Measurements from ENCODE around the gene C3orf70.

The C3orf70 gene

DNA sequence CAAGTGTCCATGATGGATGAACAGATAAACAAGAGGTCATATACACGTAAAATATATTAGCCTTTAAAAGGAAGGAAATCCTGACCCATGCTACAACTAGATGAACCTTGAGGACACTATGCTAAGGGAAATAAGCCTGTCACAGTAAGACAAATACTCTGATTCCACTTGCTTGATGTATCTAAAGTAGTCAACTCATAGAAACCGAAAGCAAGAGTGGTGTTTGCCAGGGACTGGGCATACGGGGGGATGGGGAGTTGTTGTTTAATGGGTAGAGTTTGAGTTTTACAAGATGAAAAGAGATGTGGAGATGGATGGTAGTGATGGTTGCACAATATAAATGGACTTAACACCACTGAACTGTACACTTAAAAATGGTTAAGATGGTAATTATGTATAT, 65.4 kb downstream of the C3orf70 start:
- DNase-seq (ENCODE audit: low read depth in 2 of 2, low spot score in 1 of 2) = no peak

DNA sequence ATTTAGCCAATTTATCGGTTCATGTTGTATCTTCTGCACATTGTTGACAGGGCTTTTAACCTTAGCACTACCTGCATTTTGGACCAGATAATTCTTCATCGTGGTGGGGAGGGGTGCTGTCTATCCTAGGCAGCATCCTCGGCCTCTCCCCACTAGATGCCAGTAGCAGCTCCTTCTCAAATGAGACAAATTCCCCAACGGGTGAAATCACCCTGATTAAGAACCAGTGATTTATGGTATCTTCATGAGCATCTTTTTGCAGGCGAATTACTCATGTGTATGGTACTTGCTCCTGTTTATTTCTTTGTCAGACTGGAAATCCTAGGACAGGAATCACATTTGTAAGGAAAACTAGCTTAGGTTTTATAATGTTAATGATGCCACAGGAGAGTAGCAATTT, 68.0 kb downstream of the C3orf70 start:
- DNase-seq (ENCODE audit: low read depth in 2 of 2, low spot score in 1 of 2) = no peak

DNA sequence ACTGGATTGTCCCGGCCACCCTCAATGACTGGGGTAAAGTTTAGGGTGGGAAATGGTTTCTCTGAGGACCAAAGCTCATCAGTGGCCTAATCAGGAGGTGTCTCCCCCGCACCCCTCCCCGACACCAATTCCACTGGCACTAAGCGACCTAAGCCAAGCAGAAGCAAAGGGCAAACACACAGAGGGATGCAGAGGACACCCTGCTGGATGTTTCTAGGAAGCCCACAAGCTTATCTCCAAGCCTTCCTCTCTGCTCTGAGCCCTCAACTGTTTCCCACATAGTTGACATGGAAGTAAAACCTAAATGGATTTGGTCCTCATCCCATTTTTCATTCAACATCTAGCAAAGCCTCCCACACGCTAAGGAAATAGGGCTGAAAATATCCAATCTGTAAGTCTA, 68.5 kb downstream of the C3orf70 start:
- DNase-seq (ENCODE audit: low read depth in 2 of 2, low spot score in 1 of 2) = no peak

DNA sequence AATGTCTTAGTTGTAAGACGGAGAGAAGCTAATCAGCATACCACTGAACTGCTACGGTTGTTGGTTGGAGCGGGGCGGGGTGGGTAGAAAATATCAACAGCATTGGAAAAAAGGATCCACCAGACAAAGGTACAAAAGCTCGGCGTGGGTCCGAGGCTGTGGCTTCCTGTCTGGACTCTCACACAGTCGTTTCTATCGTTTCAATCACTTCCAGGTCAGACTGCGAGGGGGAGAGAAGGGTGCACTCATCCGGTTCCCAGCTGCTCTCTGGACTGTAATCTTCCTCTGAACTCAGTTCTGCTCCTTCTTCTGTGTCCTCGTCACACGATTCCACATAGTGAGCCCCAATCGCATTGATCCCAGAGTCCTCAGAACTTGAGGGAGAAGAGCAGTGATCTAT, 70.0 kb downstream of the C3orf70 start:
- DNase-seq (ENCODE audit: low read depth in 2 of 2, low spot score in 1 of 2) = no peak

DNA sequence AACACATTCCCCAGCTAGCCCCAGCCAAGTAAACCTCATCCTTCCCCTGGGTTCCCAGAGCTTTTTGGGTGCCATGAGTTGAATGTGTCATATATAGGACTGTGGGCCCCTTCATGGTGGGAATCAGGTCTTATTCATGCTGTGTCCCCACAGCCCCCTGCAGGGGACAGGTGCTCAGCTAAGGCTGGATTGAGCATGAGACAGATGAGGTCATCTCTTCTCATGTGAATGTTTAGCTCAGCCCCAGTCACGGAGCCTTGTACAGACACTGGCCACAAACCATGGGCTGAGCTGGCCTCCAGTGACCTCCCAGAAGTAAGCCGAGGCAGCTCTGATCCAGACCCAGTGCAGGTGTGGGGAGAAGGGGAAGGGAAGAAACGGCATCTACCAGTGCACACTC, 70.7 kb downstream of the C3orf70 start:
- no peak for DNase-seq (ENCODE audit: low read depth in 2 of 2, low spot score in 1 of 2)

DNA sequence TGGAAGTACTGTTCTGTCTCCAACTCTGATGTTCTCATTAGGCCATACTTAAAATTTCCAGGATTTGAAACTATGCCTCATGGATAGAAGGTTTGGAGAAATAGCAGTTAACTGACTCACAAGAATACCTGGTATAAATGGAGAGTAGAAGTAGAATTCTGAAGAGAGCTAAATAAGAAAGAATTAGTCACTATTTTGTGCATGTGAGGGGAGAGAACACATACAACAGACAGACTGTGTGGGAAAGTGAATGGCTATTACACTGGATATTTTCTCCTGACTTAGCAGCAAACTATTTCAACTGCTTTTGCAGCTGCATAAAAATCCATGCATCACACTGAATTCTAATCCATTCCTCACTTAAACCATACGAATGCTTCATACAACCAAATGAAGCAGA, 71.3 kb downstream of the C3orf70 start:
- DNase-seq (ENCODE audit: low read depth in 2 of 2, low spot score in 1 of 2) = no peak

DNA sequence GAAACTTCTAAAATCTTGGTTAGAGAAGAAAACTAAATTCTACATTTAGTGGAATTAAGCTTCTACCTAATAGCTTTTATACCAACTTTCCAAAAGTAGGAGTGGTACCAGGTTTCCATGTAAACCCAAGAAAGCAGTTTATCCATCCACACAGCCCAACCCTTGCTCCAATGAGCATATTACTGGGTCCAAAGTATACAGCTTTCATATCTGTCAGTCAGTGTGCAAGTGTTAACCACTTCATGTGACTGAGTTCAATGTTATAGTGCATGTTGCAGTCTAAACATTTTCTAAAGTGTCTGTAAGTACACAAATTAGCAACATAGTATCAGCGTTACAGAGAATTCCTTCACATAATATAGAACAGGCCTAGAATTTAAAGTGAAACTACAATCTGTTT, 73.2 kb downstream of the C3orf70 start:
- no peak for DNase-seq (ENCODE audit: low read depth in 2 of 2, low spot score in 1 of 2)

DNA sequence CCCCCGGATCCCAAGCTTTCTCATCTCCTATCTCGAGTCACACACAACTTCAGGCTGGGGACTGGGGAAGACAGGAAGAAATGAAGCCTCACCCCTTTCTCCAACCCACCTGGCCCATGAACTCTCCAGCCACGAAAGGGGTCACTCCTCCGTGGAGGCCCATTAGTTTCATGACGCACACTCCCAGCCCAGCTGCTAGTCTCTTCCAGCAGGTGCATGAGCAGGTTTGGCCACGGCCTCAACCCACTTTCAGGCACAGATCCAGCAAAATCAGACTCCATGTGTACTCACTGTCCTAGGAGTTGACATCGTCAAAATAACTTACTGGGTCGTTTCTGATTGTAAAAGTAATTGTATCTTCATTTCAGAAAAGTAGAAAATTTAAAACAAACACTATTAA, 76.6 kb downstream of the C3orf70 start:
- DNase-seq (ENCODE audit: low read depth in 2 of 2, low spot score in 1 of 2) = no peak

DNA sequence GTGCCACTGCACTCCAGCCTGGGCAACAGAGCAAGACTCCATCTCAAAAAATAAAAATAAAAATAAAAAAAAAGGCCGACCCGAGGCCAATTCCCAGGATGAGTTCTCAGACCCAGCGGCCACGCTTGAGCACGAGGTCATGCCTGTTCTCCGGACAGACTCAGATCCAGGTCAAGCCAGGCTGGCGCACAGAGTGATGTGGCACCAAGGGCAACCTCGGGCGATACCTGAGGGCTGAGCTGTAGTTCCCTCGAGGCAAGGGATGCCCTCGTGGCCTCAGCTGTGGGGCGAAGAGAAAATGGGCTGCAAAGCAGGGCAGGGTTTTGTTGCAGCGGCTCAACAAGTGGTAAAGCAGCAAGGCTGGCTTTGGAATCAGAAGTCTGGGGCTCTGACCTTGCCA, 77.3 kb downstream of the C3orf70 start:
- no peak for DNase-seq (ENCODE audit: low read depth in 2 of 2, low spot score in 1 of 2)

DNA sequence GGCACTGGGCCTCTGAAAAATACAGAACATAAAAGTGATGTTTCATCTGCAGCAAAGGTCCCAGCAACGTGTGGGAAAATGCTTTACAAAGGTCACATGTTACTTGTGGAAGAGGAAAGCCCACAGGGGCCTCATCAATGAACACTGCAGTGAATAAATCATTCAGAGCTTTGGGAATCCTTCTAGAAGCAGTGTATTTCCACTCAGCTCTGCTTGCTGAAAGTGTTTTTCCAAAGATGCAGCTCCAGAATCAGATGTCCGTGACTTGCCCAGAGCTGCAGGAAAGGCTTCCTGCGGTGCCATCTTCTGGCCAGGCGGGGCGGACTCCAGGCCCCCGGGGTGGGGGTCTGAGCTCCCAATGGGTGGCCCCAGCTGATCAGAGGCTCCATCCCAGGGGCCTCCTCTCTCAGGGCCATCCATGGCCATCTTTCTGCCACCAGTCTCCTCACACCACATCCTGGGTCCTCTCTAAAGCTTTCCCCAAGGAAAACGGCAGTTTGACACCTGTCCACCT, 81.5 kb downstream of the C3orf70 start:
- DNase-seq (ENCODE audit: low read depth in 2 of 2, low spot score in 1 of 2) = no peak

DNA sequence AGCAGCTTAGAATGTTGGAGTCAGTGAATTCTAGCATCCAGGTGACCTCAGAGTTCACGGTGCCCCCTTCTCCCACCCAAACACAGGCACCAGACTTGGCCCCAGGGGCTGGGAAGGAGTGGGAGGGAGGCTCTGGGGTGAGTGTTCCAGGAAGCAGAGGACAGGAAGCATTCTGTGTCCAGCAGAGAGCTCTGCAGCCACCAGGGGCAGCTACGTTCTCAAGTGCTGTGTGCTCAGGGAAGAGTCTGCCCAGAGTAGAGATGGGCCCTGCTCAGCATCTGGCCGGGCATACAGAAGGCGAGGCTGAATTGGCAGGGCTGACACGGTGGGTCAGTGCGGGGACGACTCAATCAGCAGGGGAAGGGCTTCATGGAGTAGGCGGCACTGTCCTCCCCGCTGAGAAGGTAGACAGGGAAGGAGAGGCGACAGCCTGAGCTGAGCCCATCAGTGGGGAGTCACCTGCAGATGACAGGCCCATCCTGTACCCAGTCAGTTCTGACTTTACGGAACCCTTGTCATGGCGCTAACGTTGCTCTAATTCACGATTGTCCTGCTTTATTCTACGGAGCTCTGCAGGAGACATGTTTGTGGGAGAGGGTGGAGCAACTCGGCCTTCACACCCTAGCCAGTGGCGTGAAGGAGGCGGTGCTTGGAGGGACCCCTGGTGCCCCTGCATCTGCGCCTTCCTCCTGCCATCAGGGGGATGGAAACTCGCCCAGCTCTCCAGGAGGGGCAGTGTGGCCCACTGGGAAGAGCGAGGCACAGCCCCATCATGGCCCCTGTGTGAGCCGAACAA, 82.2 kb downstream of the C3orf70 start:
- no peak for DNase-seq (ENCODE audit: low read depth in 2 of 2, low spot score in 1 of 2)

DNA sequence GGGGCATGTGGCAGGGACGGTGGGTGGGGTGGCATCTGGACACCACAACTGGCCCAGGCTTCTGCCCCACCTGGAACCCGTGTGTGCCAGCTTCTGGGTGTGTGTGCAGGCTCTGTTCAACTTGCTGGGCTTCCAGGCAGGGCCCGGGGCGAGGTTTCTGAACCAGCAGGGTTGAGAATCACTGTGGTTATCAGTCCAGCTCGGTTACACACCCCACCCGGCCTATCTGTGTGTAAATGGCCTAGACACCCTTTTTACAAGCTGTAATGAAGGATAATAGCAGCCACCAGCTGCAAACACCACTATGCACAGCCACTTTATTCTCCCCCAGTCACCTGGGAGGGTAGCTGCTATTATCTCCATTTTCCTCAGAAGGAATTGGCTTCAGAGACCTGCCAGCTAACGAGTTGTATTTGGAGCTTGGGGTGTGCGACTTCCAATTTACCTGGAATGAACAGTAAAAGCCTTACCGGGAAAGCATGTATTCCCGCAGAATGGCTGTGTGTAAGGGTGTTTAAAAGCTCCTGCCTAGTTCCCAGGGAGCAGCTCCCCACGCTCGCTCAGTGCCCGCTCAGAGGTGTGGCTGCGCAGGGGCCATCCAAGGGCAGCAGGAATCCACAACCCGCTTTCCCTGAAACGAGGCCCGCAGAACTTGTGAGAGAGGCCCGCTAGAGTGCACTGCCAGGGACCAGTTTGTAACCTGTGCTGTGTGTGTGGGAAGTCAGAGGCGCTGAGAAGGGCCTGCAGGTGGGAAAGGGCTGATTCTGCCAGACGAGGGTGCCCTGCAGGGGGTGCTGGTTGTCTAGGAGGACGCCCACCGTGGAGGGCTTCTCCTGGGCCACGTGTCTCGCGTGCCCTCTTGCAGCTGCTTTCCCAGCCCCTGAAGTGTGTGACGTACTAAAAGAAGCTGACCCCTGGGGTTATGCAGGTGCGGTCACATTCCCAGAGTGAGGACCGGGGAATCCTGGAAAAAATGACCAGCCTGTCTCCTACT, 83.5 kb downstream of the C3orf70 start:
- no peak for DNase-seq (ENCODE audit: low read depth in 2 of 2, low spot score in 1 of 2)

DNA sequence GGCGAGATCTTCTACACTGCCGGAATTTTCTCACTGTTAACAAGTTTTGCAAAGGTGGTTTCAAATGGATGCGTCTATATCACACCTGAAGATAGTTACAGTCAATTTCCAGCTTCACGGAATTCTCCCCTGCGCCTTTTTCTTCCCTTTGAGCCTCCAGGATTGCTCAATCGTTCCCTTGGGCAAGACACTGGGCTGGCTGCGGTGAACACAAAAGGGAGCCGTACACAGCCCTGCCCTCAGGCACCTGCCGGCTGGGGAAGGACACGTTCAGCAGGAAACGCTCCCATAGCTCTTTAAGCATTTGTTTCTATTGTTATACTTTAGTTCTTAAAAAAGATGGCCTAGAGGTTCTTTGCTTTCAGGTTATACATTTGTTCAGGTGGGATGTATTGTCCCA, 85.7 kb downstream of the C3orf70 start:
- no peak for DNase-seq (ENCODE audit: low read depth in 2 of 2, low spot score in 1 of 2)

DNA sequence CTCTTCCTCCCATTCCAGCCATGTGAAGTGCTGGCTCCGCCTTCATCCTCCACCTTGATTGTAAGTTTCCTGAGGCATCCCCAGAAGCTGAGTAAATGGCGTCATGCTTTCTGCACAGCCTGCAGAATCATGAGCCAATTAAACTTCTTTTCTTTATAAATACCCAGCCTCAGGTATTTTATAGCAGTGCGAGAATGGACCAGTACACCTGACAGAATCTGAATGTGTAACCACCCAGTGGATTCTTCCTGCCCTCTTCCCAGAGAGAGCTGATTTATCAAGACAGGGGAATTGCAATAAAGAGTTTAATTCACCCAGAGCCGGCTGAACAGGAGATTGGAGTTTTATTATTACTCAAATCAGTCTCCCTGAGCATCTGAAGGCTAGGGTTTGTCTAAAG, 86.6 kb downstream of the C3orf70 start:
- DNase-seq (ENCODE audit: low read depth in 2 of 2, low spot score in 1 of 2) = no peak

DNA sequence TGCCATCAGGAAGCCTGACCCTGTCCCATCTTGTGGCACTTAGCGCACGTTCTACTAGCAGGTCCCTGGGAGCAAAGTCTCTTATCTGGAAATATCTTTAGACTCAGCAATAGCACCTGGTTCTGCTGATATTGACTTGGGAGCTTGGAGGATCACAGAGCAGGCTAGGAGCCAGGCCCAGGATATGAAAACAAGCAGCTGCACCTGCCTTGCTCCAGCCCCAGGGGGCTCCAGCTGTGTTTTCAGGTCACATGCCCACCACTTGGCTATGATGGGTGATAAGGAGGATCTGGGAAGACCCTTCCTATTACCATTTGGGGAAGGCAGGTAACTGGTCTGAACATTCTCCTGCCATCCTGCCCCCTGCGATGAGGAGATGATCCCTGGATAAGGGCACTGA, 87.8 kb downstream of the C3orf70 start:
- DNase-seq (ENCODE audit: low read depth in 2 of 2, low spot score in 1 of 2) = no peak

DNA sequence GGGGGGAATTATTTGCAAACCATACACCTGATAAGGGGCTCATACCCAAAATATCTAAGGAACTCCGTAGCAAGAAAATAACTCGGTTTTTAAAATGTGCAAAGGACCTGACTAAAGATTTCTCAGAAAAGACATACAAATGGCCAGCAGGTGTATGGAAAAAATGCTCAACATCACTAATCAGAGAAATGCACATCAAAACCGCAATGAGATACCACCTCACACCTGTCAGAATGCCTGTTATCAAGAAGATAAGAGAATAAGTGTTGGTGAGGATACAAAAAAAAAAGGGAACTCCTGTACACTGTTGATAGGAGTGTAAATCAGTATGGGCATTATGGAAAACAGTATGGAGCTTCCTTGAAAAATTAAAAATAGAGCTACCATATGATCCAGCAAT, 89.4 kb downstream of the C3orf70 start:
- no peak for DNase-seq (ENCODE audit: low read depth in 2 of 2, low spot score in 1 of 2)

DNA sequence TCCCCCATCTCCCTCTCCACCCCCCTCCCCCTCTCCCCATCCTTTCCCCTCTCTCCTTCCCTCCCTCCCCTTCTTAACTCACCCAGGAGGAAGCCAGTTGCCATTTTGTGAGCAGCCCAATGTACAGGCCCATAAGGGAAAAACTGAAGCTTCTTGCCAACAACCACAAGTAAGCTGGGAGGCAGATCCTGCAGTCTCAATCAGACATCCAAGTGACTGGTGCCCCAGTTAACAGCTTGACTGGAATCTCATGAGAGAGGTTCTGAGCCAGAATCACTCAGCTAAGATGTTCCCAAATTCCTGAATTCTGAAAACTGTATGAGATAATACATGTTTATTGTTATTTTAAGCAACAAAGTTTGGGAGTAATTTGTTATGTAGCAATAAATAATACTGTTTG, 90.7 kb downstream of the C3orf70 start:
- DNase-seq (ENCODE audit: low read depth in 2 of 2, low spot score in 1 of 2) = no peak

DNA sequence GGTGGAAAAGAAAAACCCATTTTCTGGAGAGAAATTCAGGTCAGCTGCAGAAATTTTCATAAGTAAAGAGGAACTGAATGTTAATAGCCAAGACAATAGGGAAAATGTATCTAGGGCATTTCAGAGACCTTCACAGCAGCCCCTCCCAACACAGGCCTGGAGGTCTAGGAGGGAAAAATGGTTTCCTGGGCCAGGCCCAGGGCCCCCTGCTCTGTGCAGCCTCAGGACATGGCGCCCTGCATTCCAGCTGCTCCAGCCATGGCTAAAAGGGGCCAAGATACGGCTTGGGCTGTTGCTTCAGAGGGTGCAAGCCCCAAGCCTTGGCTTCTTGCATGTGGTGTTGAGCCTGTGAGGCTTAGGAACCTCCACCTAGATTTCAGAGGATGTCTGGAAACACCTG, 92.2 kb downstream of the C3orf70 start:
- no peak for DNase-seq (ENCODE audit: low read depth in 2 of 2, low spot score in 1 of 2)

DNA sequence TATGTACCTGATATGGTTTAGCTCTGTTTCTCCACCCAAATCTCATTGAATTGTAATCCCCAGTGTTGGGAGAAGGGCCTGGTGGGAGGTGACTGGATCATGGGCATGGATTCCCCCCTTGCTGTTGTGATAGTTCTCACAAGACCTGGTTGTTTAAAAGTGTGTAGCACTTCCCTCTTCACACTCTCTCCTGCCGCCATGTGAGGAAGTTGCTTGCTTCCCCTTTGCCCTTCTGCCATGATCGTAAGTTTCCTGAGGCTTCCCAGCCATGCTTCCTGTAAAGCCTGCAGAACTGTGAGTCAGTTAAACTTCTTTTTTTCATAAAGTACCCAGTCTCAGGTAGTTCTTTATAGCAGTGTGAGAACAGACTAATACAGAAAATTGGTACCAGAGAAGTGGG, 93.1 kb downstream of the C3orf70 start:
- no peak for DNase-seq (ENCODE audit: low read depth in 2 of 2, low spot score in 1 of 2)

DNA sequence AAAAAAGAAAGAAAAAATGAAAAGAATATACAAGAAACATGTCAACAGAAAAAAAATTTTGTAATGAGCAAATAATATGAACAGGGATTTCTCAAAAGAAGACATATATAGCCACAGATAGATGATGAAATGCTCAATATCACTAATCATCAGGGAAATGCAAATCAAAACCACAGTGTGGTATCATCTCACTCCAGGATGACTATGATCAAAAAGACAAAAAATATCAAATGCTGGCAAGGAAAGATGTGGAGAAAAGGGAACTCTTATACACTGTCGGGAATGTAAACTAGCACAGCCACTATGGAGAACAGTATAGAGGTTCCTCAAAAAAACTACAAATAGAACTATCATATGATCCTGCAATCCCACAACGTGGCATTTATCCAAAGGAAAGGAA, 94.1 kb downstream of the C3orf70 start:
- no peak for DNase-seq (ENCODE audit: low read depth in 2 of 2, low spot score in 1 of 2)

DNA sequence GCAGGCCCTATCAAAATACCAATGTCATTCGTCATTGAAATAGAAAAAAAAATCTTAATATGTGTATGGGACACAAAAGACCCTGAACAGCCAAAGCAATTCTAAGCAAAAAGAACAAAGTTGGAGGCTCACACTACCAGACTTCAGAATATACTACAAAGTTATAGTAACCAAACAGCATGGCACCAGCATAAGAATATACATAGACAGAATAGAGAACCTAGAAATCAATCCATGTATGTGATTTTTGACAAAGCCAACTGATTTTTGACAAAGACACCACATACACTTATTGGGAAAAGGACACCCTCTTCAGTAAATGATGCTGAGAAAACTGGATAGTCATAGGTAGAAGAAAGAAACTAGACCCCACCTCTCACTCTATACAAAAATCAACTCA, 95.0 kb downstream of the C3orf70 start:
- DNase-seq (ENCODE audit: low read depth in 2 of 2, low spot score in 1 of 2) = no peak

DNA sequence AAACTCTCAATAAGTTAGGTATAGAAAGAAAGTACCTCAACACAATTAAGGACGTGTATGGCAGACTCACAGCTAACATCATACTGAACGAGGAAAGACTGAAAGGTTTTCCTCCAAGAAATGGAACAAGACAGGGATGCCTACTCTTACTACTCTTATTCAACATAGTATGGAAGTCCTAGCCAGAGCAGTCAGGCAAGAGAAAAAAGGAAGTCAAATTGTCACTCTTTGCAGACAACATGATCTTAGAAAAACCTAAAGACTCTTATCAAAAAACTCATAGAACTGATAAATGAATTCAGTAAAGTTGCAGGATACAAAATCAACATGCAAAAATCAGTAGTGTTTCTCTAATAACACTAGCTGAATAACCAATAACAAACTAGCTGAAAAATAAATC, 96.0 kb downstream of the C3orf70 start:
- no peak for DNase-seq (ENCODE audit: low read depth in 2 of 2, low spot score in 1 of 2)
